Measurements from ENCODE around the gene TMCO4. TPM values are rescaled to one million over a fixed set of nuclear protein-coding genes. Genes with fewer than 3 reads are reported as not detected.
A peak's percentile ranks its signal among the peaks of the same experiment; 100 is the strongest.

TMCO4 gene
- total and polyA plus RNA-seq, 2 donors (not counting 1 experiment from before 2014, with no cell fraction given) = 21.7 to 31.3 TPM

DNA sequence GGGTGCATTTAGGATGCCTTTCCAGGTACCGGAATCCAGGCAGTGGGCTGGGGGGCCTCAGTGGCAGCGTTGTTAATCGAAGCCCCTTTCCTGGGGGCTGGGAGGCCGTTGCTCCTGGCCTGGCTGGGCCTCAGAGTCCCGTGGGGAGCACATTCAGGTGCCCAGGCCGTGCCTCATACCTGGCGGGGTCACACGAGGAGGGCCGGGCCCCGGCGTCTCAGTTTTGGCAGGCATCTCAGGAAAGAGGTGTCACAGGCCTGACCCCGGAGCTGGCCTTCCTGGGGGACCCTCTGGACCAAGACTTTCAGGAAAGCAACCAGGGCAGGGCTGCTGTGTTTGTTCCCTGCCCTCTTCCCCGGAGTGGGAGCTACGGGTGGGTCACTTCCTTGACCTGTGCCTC, 151.5 kb downstream of the TMCO4 start:
- Histone ChIP-seq H3K4me2 (replicated peaks; ENCODE audit: low read depth, low read length, poor library complexity, severe bottlenecking) (no peak overlapping the region), H3K4me1 (ENCODE audit: control insufficient read depth in 2 of 2, insufficient read depth in 2 of 2, low read length in 2 of 2) (peaks cover 12% of the 10 kb centered on the region in 2 donors), H3K36me3 (replicated peaks in 1 of 2; ENCODE audit: control extremely low read depth in 1 of 2, control insufficient read depth in 1 of 2, extremely low read depth in 1 of 2, insufficient read depth in 2 of 2, low read length in 1 of 2) (no peaks in the 10 kb centered on the region), H3K79me2 (ENCODE audit: control insufficient read depth, insufficient read depth, low read length) (no peaks in the 10 kb centered on the region), H3K27ac (ENCODE audit: low read length in 2 of 2) (no peak overlapping the region), H4K20me1 (ENCODE audit: control insufficient read depth, insufficient read depth, low read length, poor library complexity, severe bottlenecking) (no peaks in the 10 kb centered on the region), H3K4me3 (ENCODE audit: control extremely low read depth in 1 of 5, extremely low read depth in 1 of 5, insufficient read depth in 1 of 5, low read depth in 2 of 5, low read length in 4 of 5) (no peak overlapping the region), H3K27me3 (replicated peaks in 1 of 4; ENCODE audit: control extremely low read depth in 1 of 4, control insufficient read depth in 3 of 4, insufficient read depth in 4 of 4, low read length in 3 of 4) (peaks cover 0 to 32% (median 12%) of the 10 kb centered on the region in 4 experiments), H2AFZ (ENCODE audit: insufficient read depth, low read depth, low read length, poor library complexity, severe bottlenecking) (no peak overlapping the region), H3K9ac (ENCODE audit: low read length) (no peak overlapping the region), H3K9me3 (ENCODE audit: control extremely low read depth in 1 of 3, control insufficient read depth in 2 of 3, insufficient read depth in 1 of 3, low read length in 2 of 3) (peaks cover 0 to 6% (median 0%) of the 10 kb centered on the region in 3 donors)
- peaks cover 32% of the 10 kb centered on the region for H3K27me3 Mint-ChIP-seq
- WGBS (ENCODE audit: insufficient coverage) = 76% methylated on average over 14 of the region's 14 CpGs
- ChIA-PET POLR2A (interaction anchor here (0.6 kb wide), 1 partner anchor 298 kb away, joined by 4 read pairs; no protein-coding TSS in a partner anchor), CTCF (no interaction called here)
- H3K27ac Mint-ChIP-seq = no peak overlapping the region
- peaks cover 9% of the 10 kb centered on the region for H3K4me1 Mint-ChIP-seq
- no peak for TF ChIP-seq EZH2 (IDR thresholded peaks at IDR 0.05; ENCODE audit: borderline replicate concordance, insufficient read depth, low read depth, low read length, poor library complexity, severe bottlenecking)
- TF ChIP-seq, protein P1, sequence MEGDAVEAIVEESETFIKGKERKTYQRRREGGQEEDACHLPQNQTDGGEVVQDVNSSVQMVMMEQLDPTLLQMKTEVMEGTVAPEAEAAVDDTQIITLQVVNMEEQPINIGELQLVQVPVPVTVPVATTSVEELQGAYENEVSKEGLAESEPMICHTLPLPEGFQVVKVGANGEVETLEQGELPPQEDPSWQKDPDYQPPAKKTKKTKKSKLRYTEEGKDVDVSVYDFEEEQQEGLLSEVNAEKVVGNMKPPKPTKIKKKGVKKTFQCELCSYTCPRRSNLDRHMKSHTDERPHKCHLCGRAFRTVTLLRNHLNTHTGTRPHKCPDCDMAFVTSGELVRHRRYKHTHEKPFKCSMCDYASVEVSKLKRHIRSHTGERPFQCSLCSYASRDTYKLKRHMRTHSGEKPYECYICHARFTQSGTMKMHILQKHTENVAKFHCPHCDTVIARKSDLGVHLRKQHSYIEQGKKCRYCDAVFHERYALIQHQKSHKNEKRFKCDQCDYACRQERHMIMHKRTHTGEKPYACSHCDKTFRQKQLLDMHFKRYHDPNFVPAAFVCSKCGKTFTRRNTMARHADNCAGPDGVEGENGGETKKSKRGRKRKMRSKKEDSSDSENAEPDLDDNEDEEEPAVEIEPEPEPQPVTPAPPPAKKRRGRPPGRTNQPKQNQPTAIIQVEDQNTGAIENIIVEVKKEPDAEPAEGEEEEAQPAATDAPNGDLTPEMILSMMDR (IDR thresholded peaks at IDR 0.05) = no peak
- intact Hi-C loops (cut with micrococcal nuclease) = no loop called here
- no peak for DNase-seq
- no peak overlapping the region for H3K4me3 Mint-ChIP-seq
- no peaks in the 10 kb centered on the region for H3K9me3 Mint-ChIP-seq (ENCODE audit: insufficient read depth)
- no peak for ATAC-seq (ENCODE audit: low read depth)

DNA sequence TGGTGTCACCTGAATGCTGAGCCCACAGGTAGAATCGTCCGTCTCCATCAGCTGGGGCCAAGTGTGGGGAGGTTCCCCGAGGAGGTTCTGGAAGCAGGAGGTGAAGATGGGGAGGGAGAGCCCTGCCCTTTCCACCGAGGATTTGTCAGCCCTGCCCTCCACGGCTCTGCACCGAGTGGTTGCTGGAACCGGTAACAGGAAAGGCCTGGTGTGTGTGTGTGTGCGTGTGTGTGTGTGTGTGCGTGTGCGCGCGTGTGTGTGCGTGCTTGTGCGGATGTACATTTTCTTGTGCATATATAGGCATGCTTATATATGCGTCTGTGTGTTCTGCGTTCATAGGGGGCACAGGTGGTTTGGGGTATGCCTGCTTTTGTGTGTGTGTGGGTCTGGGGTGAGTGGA, 152.1 kb downstream of the TMCO4 start:
- H3K27me3 Mint-ChIP-seq = peaks cover 38% of the 10 kb centered on the region
- no peaks in the 10 kb centered on the region for H3K36me3 ChIP-seq (replicated peaks in 1 of 2; ENCODE audit: control extremely low read depth in 1 of 2, control insufficient read depth in 1 of 2, extremely low read depth in 1 of 2, insufficient read depth in 2 of 2, low read length in 1 of 2)
- H2AFZ ChIP-seq (ENCODE audit: insufficient read depth, low read depth, low read length, poor library complexity, severe bottlenecking) = no peak overlapping the region
- peaks cover 0 to 37% (median 17%) of the 10 kb centered on the region in 4 experiments for H3K27me3 ChIP-seq (replicated peaks in 1 of 4; ENCODE audit: control extremely low read depth in 1 of 4, control insufficient read depth in 3 of 4, insufficient read depth in 4 of 4, low read length in 3 of 4)
- H3K4me1 ChIP-seq (ENCODE audit: control insufficient read depth in 2 of 2, insufficient read depth in 2 of 2, low read length in 2 of 2) = peaks cover 12 to 13% of the 10 kb centered on the region in 2 donors
- TF ChIP-seq EZH2 (IDR thresholded peaks at IDR 0.05; ENCODE audit: borderline replicate concordance, insufficient read depth, low read depth, low read length, poor library complexity, severe bottlenecking) = no peak
- TF ChIP-seq, protein P1 (IDR thresholded peaks at IDR 0.05) = no peak
- peaks cover 12% of the 10 kb centered on the region for H3K4me1 Mint-ChIP-seq
- H3K27ac ChIP-seq (ENCODE audit: low read length in 2 of 2) = no peak overlapping the region
- no peak overlapping the region for H3K27ac Mint-ChIP-seq
- no peak overlapping the region for H3K4me2 ChIP-seq (replicated peaks; ENCODE audit: low read depth, low read length, poor library complexity, severe bottlenecking)
- ChIA-PET POLR2A (no interaction called here), CTCF (interaction anchor here (1.2 kb wide), 1 partner anchor 12 kb away, joined by 3 read pairs; no protein-coding TSS in a partner anchor)
- 12% methylated on average over 11 of the region's 16 CpGs for WGBS (ENCODE audit: insufficient coverage)
- H3K9me3 ChIP-seq (ENCODE audit: control extremely low read depth in 1 of 3, control insufficient read depth in 2 of 3, insufficient read depth in 1 of 3, low read length in 2 of 3) = peaks cover 0 to 6% (median 0%) of the 10 kb centered on the region in 3 donors
- ATAC-seq (ENCODE audit: low read depth) (no peak), DNase-seq (peak; percentile 51)
- H3K4me3 ChIP-seq (ENCODE audit: control extremely low read depth in 1 of 5, extremely low read depth in 1 of 5, insufficient read depth in 1 of 5, low read depth in 2 of 5, low read length in 4 of 5) = no peak overlapping the region
- intact Hi-C loops (cut with micrococcal nuclease) = no loop called here
- no peaks in the 10 kb centered on the region for H4K20me1 ChIP-seq (ENCODE audit: control insufficient read depth, insufficient read depth, low read length, poor library complexity, severe bottlenecking)
- no peaks in the 10 kb centered on the region for H3K79me2 ChIP-seq (ENCODE audit: control insufficient read depth, insufficient read depth, low read length)
- H3K9ac ChIP-seq (ENCODE audit: low read length) = no peak overlapping the region
- H3K4me3 Mint-ChIP-seq = no peak overlapping the region
- H3K9me3 Mint-ChIP-seq (ENCODE audit: insufficient read depth) = no peaks in the 10 kb centered on the region

All from B cell (primary cell).